SU-DHL-6 (cell line): Measurements from ENCODE around the gene PRPF40A.
"Not testable (repeated sequence)": the region's sequence is repeated elsewhere in the genome, so short reads cannot be mapped to it uniquely, and the experiment has no call there.

Experiments
- CTCF ChIP-seq: fragments of 200-600 bp; sonication (generic); IDR thresholded peaks from one replicate; pipeline ENCODE4 v1.5.1; 2017; ENCODE audit warnings: antibody characterized with exemption, mild to moderate bottlenecking, low read length, moderate library complexity; ENCODE audit not compliant: insufficient read depth, poor library complexity, severe bottlenecking
- EZH2phosphoT487 ChIP-seq: fragments of 200-600 bp; sonication (generic), shearing (Covaris generic); conservative IDR thresholded peaks from 2 replicates; pipeline ENCODE4 v1.6.1; 2018; ENCODE audit warnings: mild to moderate bottlenecking, antibody characterized with exemption, low read length, moderate library complexity, mixed read lengths

GRCh38 chr2:152722639-152723038, 5.4 kb upstream of the PRPF40A start:
- not testable (repeated sequence) for TF ChIP-seq EZH2phosphoT487, CTCF
